ENCODE measurements around the gene DNAJC5G. TPM values are rescaled to one million over a fixed set of nuclear protein-coding genes. Genes with fewer than 3 reads are reported as not detected.
"Not testable (repeated sequence)": the region's sequence is repeated elsewhere in the genome, so short reads cannot be mapped to it uniquely, and the experiment has no call there.

Gene DNAJC5G
- total and polyA plus RNA-seq, 9 donors: 0.16 to 0.83 (median 0.56) TPM; not detected in 6

DNA sequence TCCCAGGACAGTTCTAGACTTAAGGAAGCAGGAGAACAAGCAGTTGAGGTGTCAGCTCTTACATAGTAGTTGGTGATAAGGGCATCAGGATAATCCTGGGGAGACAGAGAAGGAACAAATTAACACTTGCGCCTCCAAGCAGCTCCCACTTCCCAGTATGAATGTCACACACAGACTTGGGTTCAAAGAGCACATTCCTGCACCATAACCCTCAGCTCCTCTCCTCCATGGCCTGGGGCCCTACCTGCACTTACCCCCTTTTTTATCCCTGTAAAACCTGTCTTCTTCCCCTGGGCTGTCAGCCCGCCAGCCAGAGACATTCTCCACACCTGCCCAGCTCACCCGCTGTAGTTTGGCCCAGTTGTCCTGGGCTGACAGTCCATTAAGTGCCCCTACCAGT lies 36.9 kb downstream of the DNAJC5G start:
- 96 to 97% (median 96%) methylated on average over 3 of the region's 3 CpGs for WGBS, 3 donors
- no peaks in the 10 kb centered on the region for H3K27me3 ChIP-seq
- TF ChIP-seq EP300 (IDR thresholded peaks at IDR 0.05) (no peak), POLR2A (IDR thresholded peaks at IDR 0.05) (no peak)
- TF ChIP-seq, protein P1, sequence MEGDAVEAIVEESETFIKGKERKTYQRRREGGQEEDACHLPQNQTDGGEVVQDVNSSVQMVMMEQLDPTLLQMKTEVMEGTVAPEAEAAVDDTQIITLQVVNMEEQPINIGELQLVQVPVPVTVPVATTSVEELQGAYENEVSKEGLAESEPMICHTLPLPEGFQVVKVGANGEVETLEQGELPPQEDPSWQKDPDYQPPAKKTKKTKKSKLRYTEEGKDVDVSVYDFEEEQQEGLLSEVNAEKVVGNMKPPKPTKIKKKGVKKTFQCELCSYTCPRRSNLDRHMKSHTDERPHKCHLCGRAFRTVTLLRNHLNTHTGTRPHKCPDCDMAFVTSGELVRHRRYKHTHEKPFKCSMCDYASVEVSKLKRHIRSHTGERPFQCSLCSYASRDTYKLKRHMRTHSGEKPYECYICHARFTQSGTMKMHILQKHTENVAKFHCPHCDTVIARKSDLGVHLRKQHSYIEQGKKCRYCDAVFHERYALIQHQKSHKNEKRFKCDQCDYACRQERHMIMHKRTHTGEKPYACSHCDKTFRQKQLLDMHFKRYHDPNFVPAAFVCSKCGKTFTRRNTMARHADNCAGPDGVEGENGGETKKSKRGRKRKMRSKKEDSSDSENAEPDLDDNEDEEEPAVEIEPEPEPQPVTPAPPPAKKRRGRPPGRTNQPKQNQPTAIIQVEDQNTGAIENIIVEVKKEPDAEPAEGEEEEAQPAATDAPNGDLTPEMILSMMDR (IDR thresholded peaks at IDR 0.05): no peak
- no peak for DNase-seq
- H3K9me3 ChIP-seq: no peaks in the 10 kb centered on the region
- intact Hi-C loops (cut with DNase I): no loop called here
- H3K4me1 ChIP-seq (ENCODE audit: insufficient read depth): no peaks in the 10 kb centered on the region
- H3K36me3 ChIP-seq: no peaks in the 10 kb centered on the region
- H3K27ac ChIP-seq: no peak overlapping the region
- no peak overlapping the region for H3K4me3 ChIP-seq

GRCh38 chr2:27313882-27314645 lies 38.8 kb downstream of the DNAJC5G start:
- no peaks in the 10 kb centered on the region for H3K36me3 ChIP-seq
- no peak overlapping the region for H3K4me3 ChIP-seq
- WGBS, 3 donors: 91 to 92% (median 91%) methylated on average over 8 of the region's 8 CpGs
- TF ChIP-seq EP300 (IDR thresholded peaks at IDR 0.05) (no peak), POLR2A (IDR thresholded peaks at IDR 0.05) (no peak)
- TF ChIP-seq, protein P1 (IDR thresholded peaks at IDR 0.05): no peak
- intact Hi-C loops (cut with DNase I): no loop called here
- DNase-seq: no peak
- no peaks in the 10 kb centered on the region for H3K9me3 ChIP-seq
- H3K4me1 ChIP-seq (ENCODE audit: insufficient read depth): no peaks in the 10 kb centered on the region
- H3K27me3 ChIP-seq: no peaks in the 10 kb centered on the region
- H3K27ac ChIP-seq: no peak overlapping the region

DNA sequence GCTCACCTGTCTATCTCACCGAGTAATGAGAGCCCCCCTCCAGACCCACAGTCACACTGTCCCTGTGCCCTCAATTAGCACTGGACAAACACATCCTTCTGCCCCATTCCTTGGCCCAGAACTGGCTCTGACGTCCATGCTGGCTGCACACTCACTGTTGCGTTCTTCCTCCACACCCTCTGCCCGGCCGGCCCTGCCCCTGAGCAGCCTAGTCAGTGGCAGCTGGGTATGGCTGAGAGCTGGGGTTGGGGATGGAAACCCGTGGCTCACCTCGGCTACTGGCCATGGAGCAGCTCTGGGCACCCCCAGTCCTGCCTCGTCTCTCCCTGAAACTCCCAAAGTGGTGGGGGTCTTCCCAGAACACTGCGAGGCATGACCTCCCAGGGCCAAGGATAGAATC lies 39.5 kb downstream of the DNAJC5G start:
- Histone ChIP-seq H3K36me3 (no peaks in the 10 kb centered on the region), H3K4me1 (ENCODE audit: insufficient read depth) (no peaks in the 10 kb centered on the region), H3K27me3 (no peaks in the 10 kb centered on the region), H3K9me3 (no peaks in the 10 kb centered on the region), H3K27ac (no peak overlapping the region), H3K4me3 (no peak overlapping the region)
- WGBS, 3 donors: 82 to 88% (median 82%) methylated on average over 9 of the region's 9 CpGs
- DNase-seq: no peak
- no peak for TF ChIP-seq EP300 (IDR thresholded peaks at IDR 0.05)
- TF ChIP-seq, protein P1 (IDR thresholded peaks at IDR 0.05): no peak
- TF ChIP-seq POLR2A (IDR thresholded peaks at IDR 0.05): no peak
- intact Hi-C loops (cut with DNase I): no loop called here

DNA sequence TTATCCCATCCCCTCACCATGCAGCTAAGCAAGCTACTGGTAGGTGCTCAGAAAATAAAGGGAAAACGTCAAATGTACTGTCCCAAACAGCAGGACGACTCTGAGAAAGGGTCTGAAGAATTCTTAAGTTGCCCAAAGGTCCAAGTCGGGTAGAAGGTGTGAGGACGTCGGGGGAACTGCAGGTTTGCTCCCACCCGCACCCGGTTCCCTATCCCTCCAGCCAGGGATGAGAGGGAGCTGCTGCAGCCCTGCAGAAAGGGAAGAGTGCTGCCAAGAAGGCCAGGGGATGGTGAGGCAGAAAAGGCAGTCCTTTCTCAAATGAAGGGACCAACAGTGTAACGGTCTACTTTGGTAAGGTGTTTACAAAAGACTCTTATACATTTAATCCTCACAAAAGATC lies 39.9 kb downstream of the DNAJC5G start:
- H3K27me3 ChIP-seq: no peaks in the 10 kb centered on the region
- H3K27ac ChIP-seq: no peak overlapping the region
- no peaks in the 10 kb centered on the region for H3K9me3 ChIP-seq
- intact Hi-C loops (cut with DNase I): no loop called here
- TF ChIP-seq POLR2A (IDR thresholded peaks at IDR 0.05): no peak
- no peaks in the 10 kb centered on the region for H3K36me3 ChIP-seq
- H3K4me3 ChIP-seq: no peak overlapping the region
- DNase-seq: no peak
- H3K4me1 ChIP-seq (ENCODE audit: insufficient read depth): no peaks in the 10 kb centered on the region
- WGBS, 3 donors: 68 to 75% (median 72%) methylated on average over 8 of the region's 8 CpGs

DNA sequence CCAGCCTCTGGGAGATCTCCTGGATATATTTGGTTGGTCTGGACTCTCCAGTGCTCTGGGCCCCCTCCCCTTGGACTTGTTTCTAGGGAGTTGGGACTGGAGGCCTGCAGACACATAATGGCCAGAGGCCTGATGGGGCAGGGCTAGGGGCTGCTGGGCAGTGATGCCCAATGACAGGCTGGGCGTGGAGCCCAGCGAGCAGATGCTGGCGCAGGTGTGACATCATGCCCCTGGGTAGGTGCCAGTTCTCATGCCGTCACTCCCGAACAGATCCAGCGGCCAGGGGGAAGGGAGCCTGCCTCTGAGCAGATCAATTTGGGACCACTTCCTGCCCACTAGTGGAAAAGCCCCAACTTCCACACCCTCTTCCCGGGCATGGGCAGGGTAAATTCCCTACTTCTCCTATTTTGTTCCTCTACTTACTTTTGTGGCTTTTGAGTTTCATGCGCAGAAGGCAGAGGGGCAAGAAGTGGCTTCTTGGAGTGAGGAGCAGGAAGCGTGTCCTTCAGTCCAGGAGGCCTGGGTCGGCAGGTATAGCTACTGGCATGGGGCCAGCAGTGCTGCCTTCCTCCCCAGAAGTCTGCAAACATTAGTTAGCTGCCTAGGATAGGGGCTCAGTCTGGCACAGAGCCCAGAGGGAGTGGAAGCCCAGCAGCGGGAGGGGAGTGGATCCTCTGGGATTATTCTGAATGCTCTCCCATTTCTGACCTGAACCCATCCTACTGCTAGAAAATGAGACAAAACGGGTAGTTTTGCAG lies 41.6 kb downstream of the DNAJC5G start:
- Histone ChIP-seq H3K27me3 (no peaks in the 10 kb centered on the region), H3K4me1 (ENCODE audit: insufficient read depth) (no peaks in the 10 kb centered on the region), H3K27ac (no peak overlapping the region), H3K4me3 (no peak overlapping the region), H3K36me3 (no peaks in the 10 kb centered on the region), H3K9me3 (no peaks in the 10 kb centered on the region)
- TF ChIP-seq, protein P1 (IDR thresholded peaks at IDR 0.05): no peak
- TF ChIP-seq EP300 (IDR thresholded peaks at IDR 0.05): no peak
- no peak for TF ChIP-seq POLR2A (IDR thresholded peaks at IDR 0.05)
- 68 to 77% (median 72%) methylated on average over 10 to 12 of the region's 12 CpGs for WGBS, 3 donors
- intact Hi-C loops (cut with DNase I): no loop called here
- no peak for DNase-seq

DNA sequence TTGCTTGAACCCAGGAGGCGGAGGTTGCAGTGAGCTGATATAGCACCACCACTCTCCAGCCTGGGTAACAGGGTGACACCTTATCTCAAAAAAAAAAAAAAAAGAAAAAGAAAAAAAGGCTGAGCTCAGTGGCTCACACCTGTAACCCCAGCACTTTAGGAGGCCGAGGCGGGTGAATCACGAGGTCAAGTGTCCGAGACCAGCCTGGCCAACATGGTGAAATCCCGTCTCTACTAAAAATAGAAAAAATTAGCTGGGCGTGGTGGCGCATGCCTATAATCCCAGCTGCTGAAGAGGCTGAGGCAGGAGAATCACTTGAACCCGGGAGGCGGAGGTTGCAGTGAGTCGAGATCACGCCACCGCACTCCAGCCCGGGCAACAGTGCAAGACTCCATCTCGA lies 44.6 kb downstream of the DNAJC5G start:
- H3K27me3 ChIP-seq; DNase-seq; H3K9me3 ChIP-seq; intact Hi-C loops (cut with DNase I); H3K36me3 ChIP-seq; H3K27ac ChIP-seq; H3K4me3 ChIP-seq: not testable (repeated sequence)
- H3K4me1 ChIP-seq (ENCODE audit: insufficient read depth): peaks cover 13% of the 10 kb centered on the region
- 93 to 96% (median 94%) methylated on average over 15 of the region's 15 CpGs for WGBS, 3 donors
